Mesenchymal stem cell (in vitro differentiated cells and primary cell): Measurements from ENCODE around the gene CORO2B.
A peak's percentile ranks its signal among the peaks of the same experiment; 100 is the strongest.

Experiments used
- DNase-seq: peaks from one replicate; pipeline ENCODE4 v3.0.0-alpha.2; 2013
- H2AFZ ChIP-seq: one replicate; pipeline ENCODE4 v1.6.1; 2013; ENCODE audit warnings: low read depth, mild to moderate bottlenecking, control low read depth, inconsistent platforms, low read length, moderate library complexity
- H2AK5ac ChIP-seq: 2 replicates; pipeline ENCODE4 v1.6.1; 2013; ENCODE audit warnings: low read length, moderate library complexity, mild to moderate bottlenecking, inconsistent platforms; ENCODE audit not compliant: severe bottlenecking
- H2BK120ac ChIP-seq: one replicate; pipeline ENCODE4 v1.6.1; 2013; ENCODE audit warnings: low read depth, mild to moderate bottlenecking, inconsistent platforms, low read length, moderate library complexity
- H2BK12ac ChIP-seq, 2 experiments: one replicate each; pipeline ENCODE4 v1.6.1; 2013; ENCODE audit warnings: inconsistent platforms in 2 of 2, low read length in 2 of 2, mild to moderate bottlenecking in 2 of 2, moderate library complexity in 2 of 2, control low read depth in 1 of 2
- H2BK15ac ChIP-seq: one replicate; pipeline ENCODE4 v1.6.1; 2013; ENCODE audit warnings: mild to moderate bottlenecking, low read depth, inconsistent platforms; ENCODE audit not compliant: poor library complexity, severe bottlenecking
- H2BK5ac ChIP-seq: 2 replicates; pipeline ENCODE4 v1.6.1; 2013; ENCODE audit warnings: low read depth, mild to moderate bottlenecking, low read length, control low read depth, inconsistent platforms; ENCODE audit not compliant: poor library complexity, severe bottlenecking
- H3K14ac ChIP-seq, 2 experiments: one replicate each; pipeline ENCODE4 v1.6.1; 2013; ENCODE audit warnings: inconsistent platforms in 2 of 2, low read length in 2 of 2, control low read depth in 1 of 2, mild to moderate bottlenecking in 1 of 2, moderate library complexity in 1 of 2
- H3K18ac ChIP-seq, 2 experiments: one replicate each; pipeline ENCODE4 v1.6.1; 2013; ENCODE audit warnings: inconsistent platforms in 2 of 2, low read length in 2 of 2, control low read depth in 1 of 2, low read depth in 1 of 2, mild to moderate bottlenecking in 1 of 2
- H3K23ac ChIP-seq, 2 experiments: one replicate each; pipeline ENCODE4 v1.6.1; 2013; ENCODE audit warnings: inconsistent platforms in 2 of 2, low read length in 2 of 2, mild to moderate bottlenecking in 2 of 2, moderate library complexity in 2 of 2, control low read depth in 1 of 2
- H3K27ac ChIP-seq: 2 replicates; pipeline ENCODE4 v1.5.1; 2013; ENCODE audit warnings: mild to moderate bottlenecking, moderate library complexity, low read length, control low read depth, inconsistent platforms; ENCODE audit not compliant: poor library complexity, severe bottlenecking
- H3K27me3 ChIP-seq, 2 experiments: 2 replicates each; pipeline versions ENCODE4 v1.6.1 to v1.7.0; 2013; ENCODE audit warnings: low read length in 2 of 2, mild to moderate bottlenecking in 2 of 2, moderate library complexity in 2 of 2, control low read depth in 1 of 2, inconsistent platforms in 1 of 2; ENCODE audit not compliant: control insufficient read depth in 1 of 2, insufficient read depth in 1 of 2
- H3K36me3 ChIP-seq, 2 experiments: 2 replicates each; pipeline versions ENCODE4 v1.6.1 to v1.7.0; 2013; ENCODE audit warnings: low read length in 2 of 2, control low read depth in 1 of 2, inconsistent platforms in 1 of 2, low read depth in 1 of 2, mild to moderate bottlenecking in 1 of 2; ENCODE audit not compliant: insufficient read depth in 2 of 2, control insufficient read depth in 1 of 2
- H3K4ac ChIP-seq, 2 experiments: one replicate each; pipeline ENCODE4 v1.6.1; 2013; ENCODE audit warnings: inconsistent platforms in 2 of 2, low read length in 2 of 2, mild to moderate bottlenecking in 2 of 2, moderate library complexity in 2 of 2, control low read depth in 1 of 2, low read depth in 1 of 2
- H3K4me1 ChIP-seq: 2 replicates; pipeline ENCODE4 v1.6.1; 2013; ENCODE audit warnings: low read depth, low read length, control low read depth; ENCODE audit not compliant: control insufficient read depth, insufficient read depth
- H3K4me2 ChIP-seq: 2 replicates; pipeline ENCODE4 v1.6.1; 2013; ENCODE audit warnings: low read length, mild to moderate bottlenecking, inconsistent platforms; ENCODE audit not compliant: poor library complexity, severe bottlenecking
- H3K4me3 ChIP-seq, 2 experiments: 2 replicates each; pipeline versions ENCODE4 v1.5.1 to v1.7.0; 2013; ENCODE audit warnings: low read length in 2 of 2, mild to moderate bottlenecking in 2 of 2, control low read depth in 1 of 2, low read depth in 1 of 2; ENCODE audit not compliant: insufficient read depth in 1 of 2
- H3K79me1 ChIP-seq: replicated peaks from 2 replicates; pipeline ENCODE4 v1.6.1; 2013; ENCODE audit warnings: mild to moderate bottlenecking, control low read depth, low read length, inconsistent platforms; ENCODE audit not compliant: poor library complexity, severe bottlenecking
- H3K9ac ChIP-seq: 2 replicates; pipeline ENCODE4 v1.7.0; 2013; ENCODE audit warnings: mild to moderate bottlenecking, low read length, moderate library complexity
- H3K9me3 ChIP-seq: 2 replicates; pipeline ENCODE4 v1.7.0; 2013; ENCODE audit warnings: mild to moderate bottlenecking, low read length; ENCODE audit not compliant: control insufficient read depth
- H4K8ac ChIP-seq: one replicate; pipeline ENCODE4 v1.6.1; 2013; ENCODE audit warnings: inconsistent platforms, mild to moderate bottlenecking, low read length, moderate library complexity
- H4K91ac ChIP-seq: one replicate; pipeline ENCODE4 v1.6.1; 2013; ENCODE audit warnings: mild to moderate bottlenecking, low read length, inconsistent platforms
- WGBS: methylation state at CpG from one replicate; pipeline ENCODE4 v1.1.7; 2013; ENCODE audit warnings: mixed read lengths; 5-methylcytosine and 5-hydroxymethylcytosine counted together

The CORO2B gene

DNA sequence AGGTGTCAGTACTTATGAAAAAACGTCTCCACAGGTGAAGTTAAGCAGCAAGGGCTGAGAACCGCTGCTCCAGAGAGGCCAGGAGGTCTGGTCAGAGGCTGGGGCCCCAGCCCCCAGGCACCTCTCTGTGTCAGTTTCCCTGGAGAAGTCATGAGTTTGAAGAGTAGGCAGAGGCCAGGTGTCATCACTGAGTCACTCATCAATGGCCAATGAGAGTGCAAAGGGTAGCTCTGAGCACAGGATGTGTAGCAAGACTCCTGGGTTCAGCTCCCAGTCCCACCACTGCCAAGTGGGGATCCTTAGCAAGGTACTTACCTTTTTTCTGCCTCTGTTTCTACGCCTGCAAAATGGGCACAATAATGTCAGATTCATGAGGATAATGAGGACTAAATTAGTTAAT lies 47.9 kb downstream of the CORO2B start:
- Histone ChIP-seq H4K91ac (no peak overlapping the region), H3K14ac (no peak overlapping the region), H3K79me1 (peaks cover 50% of the 10 kb centered on the region), H3K4me2 (no peak overlapping the region), H3K4ac (no peak overlapping the region), H3K18ac (no peak overlapping the region), H3K4me1 (peaks cover 29% of the 10 kb centered on the region), H3K36me3 (peaks cover 0 to 7% of the 10 kb centered on the region in 2 experiments), H2AFZ (no peak overlapping the region), H2BK5ac (no peak overlapping the region), H2BK12ac (no peak overlapping the region), H2AK5ac (no peak overlapping the region), H3K23ac (no peak overlapping the region), H3K9me3 (no peaks in the 10 kb centered on the region), H4K8ac (no peak overlapping the region), H3K27ac (no peak overlapping the region), H3K27me3 (no peaks in the 10 kb centered on the region), H2BK120ac (no peak overlapping the region), H2BK15ac (no peak overlapping the region), H3K4me3 (no peak overlapping the region), H3K9ac (no peak overlapping the region)
- WGBS, result 54% methylated on average over 2 of the region's 3 CpGs
- DNase-seq, result no peak

DNA sequence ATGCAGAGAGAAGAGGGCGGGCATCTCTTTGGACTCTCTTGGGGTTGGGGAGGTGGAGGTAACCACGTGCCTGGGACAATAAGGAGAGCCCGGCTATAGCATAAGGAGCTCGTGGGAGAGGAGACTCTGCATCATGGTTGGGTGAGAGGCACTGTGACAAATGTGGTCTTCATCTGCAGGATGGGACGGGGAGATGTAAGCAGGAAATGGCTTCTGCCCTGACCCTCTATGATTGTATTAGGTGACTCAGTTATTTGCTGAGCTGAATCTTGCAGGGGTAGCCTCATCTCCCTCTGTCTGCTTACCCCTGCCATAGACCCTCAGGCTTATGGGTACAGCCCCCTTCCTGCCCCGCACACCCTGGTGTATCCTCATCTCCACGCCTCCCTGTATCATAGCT lies 48.7 kb downstream of the CORO2B start:
- Histone ChIP-seq H4K8ac (no peak overlapping the region), H3K4me1 (peaks cover 29% of the 10 kb centered on the region), H2AFZ (no peak overlapping the region), H3K9ac (no peak overlapping the region), H3K27ac (no peak overlapping the region), H2BK15ac (no peak overlapping the region), H4K91ac (no peak overlapping the region), H3K23ac (no peak overlapping the region), H3K18ac (peak overlapping the region in 1 of 2 experiments; percentile 34), H2BK5ac (no peak overlapping the region), H2BK12ac (no peak overlapping the region), H3K14ac (no peak overlapping the region), H3K4me3 (no peak overlapping the region), H3K27me3 (no peaks in the 10 kb centered on the region), H3K36me3 (peaks cover 0 to 10% of the 10 kb centered on the region in 2 experiments), H3K4ac (no peak overlapping the region), H2BK120ac (no peak overlapping the region), H3K9me3 (no peaks in the 10 kb centered on the region), H2AK5ac (no peak overlapping the region), H3K4me2 (no peak overlapping the region), H3K79me1 (peaks cover 48% of the 10 kb centered on the region)
- WGBS, result 57% methylated on average over 6 of the region's 7 CpGs
- no peak for DNase-seq

GRCh38 chr15:68627995-68628394 lies 49.2 kb downstream of the CORO2B start:
- Histone ChIP-seq H2AFZ (no peak overlapping the region), H4K8ac (no peak overlapping the region), H3K4me3 (no peak overlapping the region), H2BK12ac (no peak overlapping the region), H3K79me1 (peaks cover 48% of the 10 kb centered on the region), H2BK5ac (no peak overlapping the region), H3K9me3 (no peaks in the 10 kb centered on the region), H2BK120ac (no peak overlapping the region), H4K91ac (no peak overlapping the region), H3K23ac (no peak overlapping the region), H3K4me1 (peaks cover 29% of the 10 kb centered on the region), H2AK5ac (no peak overlapping the region), H3K9ac (no peak overlapping the region), H2BK15ac (no peak overlapping the region), H3K27ac (no peak overlapping the region), H3K4me2 (no peak overlapping the region), H3K4ac (no peak overlapping the region), H3K27me3 (no peaks in the 10 kb centered on the region), H3K18ac (no peak overlapping the region), H3K14ac (no peak overlapping the region), H3K36me3 (peaks cover 0 to 10% of the 10 kb centered on the region in 2 experiments)
- DNase-seq, result no peak
- 100% methylated on average over 2 of the region's 2 CpGs for WGBS

GRCh38 chr15:68629519-68630210 lies 50.9 kb downstream of the CORO2B start:
- H2AFZ ChIP-seq, result no peak overlapping the region
- no peak overlapping the region for H2BK15ac ChIP-seq
- H3K18ac ChIP-seq, result no peak overlapping the region
- no peak overlapping the region for H3K23ac ChIP-seq
- H3K4me2 ChIP-seq, result no peak overlapping the region
- no peak overlapping the region for H4K91ac ChIP-seq
- no peaks in the 10 kb centered on the region for H3K27me3 ChIP-seq
- H2BK12ac ChIP-seq, result no peak overlapping the region
- H2BK5ac ChIP-seq, result no peak overlapping the region
- H3K9me3 ChIP-seq, result no peaks in the 10 kb centered on the region
- H3K4me3 ChIP-seq, result no peak overlapping the region
- H3K36me3 ChIP-seq, result peaks cover 0 to 6% of the 10 kb centered on the region in 2 experiments
- no peak overlapping the region for H3K4ac ChIP-seq
- no peak overlapping the region for H2BK120ac ChIP-seq
- no peak for DNase-seq
- H3K79me1 ChIP-seq, result peaks cover 51% of the 10 kb centered on the region
- no peak overlapping the region for H4K8ac ChIP-seq
- H2AK5ac ChIP-seq, result no peak overlapping the region
- 73% methylated on average over 6 of the region's 8 CpGs for WGBS
- H3K27ac ChIP-seq, result no peak overlapping the region
- H3K4me1 ChIP-seq, result peaks cover 29% of the 10 kb centered on the region
- H3K9ac ChIP-seq, result no peak overlapping the region
- H3K14ac ChIP-seq, result no peak overlapping the region
